ENCODE results near the gene EHD4.

EHD4 gene

GRCh38 chr15:41854443-41854842 is 117.9 kb downstream of the EHD4 start:
- Histone ChIP-seq H4K20me1 (ENCODE audit: insufficient read depth, low read length) (no peaks in the 10 kb centered on the region), H3K4me3 (ENCODE audit: low read depth in 1 of 2, low read length in 2 of 2) (no peak overlapping the region), H3K4me2 (ENCODE audit: insufficient read depth, low read length) (no peak overlapping the region), H3K79me2 (ENCODE audit: insufficient read depth, low read length) (no peaks in the 10 kb centered on the region), H3K36me3 (ENCODE audit: insufficient read depth, low read length) (no peaks in the 10 kb centered on the region), H3K4me1 (ENCODE audit: insufficient read depth, low read length) (no peaks in the 10 kb centered on the region), H3K9me3 (ENCODE audit: insufficient read depth, low read length, severe bottlenecking) (no peaks in the 10 kb centered on the region), H3K27ac (ENCODE audit: low read length) (no peak overlapping the region), H2AFZ (ENCODE audit: low read depth, low read length) (no peak overlapping the region), H3K9ac (ENCODE audit: low read depth, low read length) (no peak overlapping the region), H3K27me3 (ENCODE audit: insufficient read depth, low read length, poor library complexity) (no peaks in the 10 kb centered on the region)
- no peak for ATAC-seq (ENCODE audit: insufficient read depth, low read depth)
- TF ChIP-seq, protein P1, sequence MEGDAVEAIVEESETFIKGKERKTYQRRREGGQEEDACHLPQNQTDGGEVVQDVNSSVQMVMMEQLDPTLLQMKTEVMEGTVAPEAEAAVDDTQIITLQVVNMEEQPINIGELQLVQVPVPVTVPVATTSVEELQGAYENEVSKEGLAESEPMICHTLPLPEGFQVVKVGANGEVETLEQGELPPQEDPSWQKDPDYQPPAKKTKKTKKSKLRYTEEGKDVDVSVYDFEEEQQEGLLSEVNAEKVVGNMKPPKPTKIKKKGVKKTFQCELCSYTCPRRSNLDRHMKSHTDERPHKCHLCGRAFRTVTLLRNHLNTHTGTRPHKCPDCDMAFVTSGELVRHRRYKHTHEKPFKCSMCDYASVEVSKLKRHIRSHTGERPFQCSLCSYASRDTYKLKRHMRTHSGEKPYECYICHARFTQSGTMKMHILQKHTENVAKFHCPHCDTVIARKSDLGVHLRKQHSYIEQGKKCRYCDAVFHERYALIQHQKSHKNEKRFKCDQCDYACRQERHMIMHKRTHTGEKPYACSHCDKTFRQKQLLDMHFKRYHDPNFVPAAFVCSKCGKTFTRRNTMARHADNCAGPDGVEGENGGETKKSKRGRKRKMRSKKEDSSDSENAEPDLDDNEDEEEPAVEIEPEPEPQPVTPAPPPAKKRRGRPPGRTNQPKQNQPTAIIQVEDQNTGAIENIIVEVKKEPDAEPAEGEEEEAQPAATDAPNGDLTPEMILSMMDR (IDR thresholded peaks at IDR 0.05; ENCODE audit: borderline replicate concordance, extremely low read depth, low read length, poor library complexity, severe bottlenecking): no peak
- TF ChIP-seq EZH2 (IDR thresholded peaks at IDR 0.05; ENCODE audit: borderline replicate concordance, low read depth, low read length, severe bottlenecking): no peak
- no peak for DNase-seq

GRCh38 chr15:41853831-41854230 is 118.5 kb downstream of the EHD4 start:
- no peak overlapping the region for H3K27ac ChIP-seq (ENCODE audit: low read length)
- no peak for ATAC-seq (ENCODE audit: insufficient read depth, low read depth)
- no peak overlapping the region for H3K9ac ChIP-seq (ENCODE audit: low read depth, low read length)
- no peak overlapping the region for H3K4me3 ChIP-seq (ENCODE audit: low read depth in 1 of 2, low read length in 2 of 2)
- H3K4me1 ChIP-seq (ENCODE audit: insufficient read depth, low read length): no peaks in the 10 kb centered on the region
- H4K20me1 ChIP-seq (ENCODE audit: insufficient read depth, low read length): no peaks in the 10 kb centered on the region
- H3K79me2 ChIP-seq (ENCODE audit: insufficient read depth, low read length): no peaks in the 10 kb centered on the region
- DNase-seq: no peak
- H3K27me3 ChIP-seq (ENCODE audit: insufficient read depth, low read length, poor library complexity): no peaks in the 10 kb centered on the region
- H3K36me3 ChIP-seq (ENCODE audit: insufficient read depth, low read length): no peaks in the 10 kb centered on the region
- H2AFZ ChIP-seq (ENCODE audit: low read depth, low read length): no peak overlapping the region
- no peak overlapping the region for H3K4me2 ChIP-seq (ENCODE audit: insufficient read depth, low read length)
- H3K9me3 ChIP-seq (ENCODE audit: insufficient read depth, low read length, severe bottlenecking): no peaks in the 10 kb centered on the region
- TF ChIP-seq, protein P1 (IDR thresholded peaks at IDR 0.05; ENCODE audit: borderline replicate concordance, extremely low read depth, low read length, poor library complexity, severe bottlenecking): no peak
- no peak for TF ChIP-seq EZH2 (IDR thresholded peaks at IDR 0.05; ENCODE audit: borderline replicate concordance, low read depth, low read length, severe bottlenecking)

- Histone ChIP-seq H3K4me2 (ENCODE audit: insufficient read depth, low read length) (no peak overlapping the region), H3K9ac (ENCODE audit: low read depth, low read length) (no peak overlapping the region), H2AFZ (ENCODE audit: low read depth, low read length) (no peak overlapping the region), H3K4me3 (ENCODE audit: low read depth in 1 of 2, low read length in 2 of 2) (no peak overlapping the region), H3K79me2 (ENCODE audit: insufficient read depth, low read length) (no peaks in the 10 kb centered on the region), H4K20me1 (ENCODE audit: insufficient read depth, low read length) (no peaks in the 10 kb centered on the region), H3K27me3 (ENCODE audit: insufficient read depth, low read length, poor library complexity) (no peaks in the 10 kb centered on the region), H3K27ac (ENCODE audit: low read length) (no peak overlapping the region), H3K4me1 (ENCODE audit: insufficient read depth, low read length) (no peaks in the 10 kb centered on the region), H3K36me3 (ENCODE audit: insufficient read depth, low read length) (0 out of 2 replicates have a peak, but pooled peaks cover 3% of the 10 kb centered on the region), H3K9me3 (ENCODE audit: insufficient read depth, low read length, severe bottlenecking) (no peaks in the 10 kb centered on the region)
- ATAC-seq (ENCODE audit: insufficient read depth, low read depth) (no peak), DNase-seq (no peak)
- TF ChIP-seq EZH2 (IDR thresholded peaks at IDR 0.05; ENCODE audit: borderline replicate concordance, low read depth, low read length, severe bottlenecking): no peak
- TF ChIP-seq, protein P1 (IDR thresholded peaks at IDR 0.05; ENCODE audit: borderline replicate concordance, extremely low read depth, low read length, poor library complexity, severe bottlenecking): no peak
These were observed 119.4 kb downstream of the EHD4 start for GRCh38 chr15:41852736-41853590.

Data from DND-41 (cell line).